ENCODE measurements around the gene PODN. TPM values are rescaled to one million over a fixed set of nuclear protein-coding genes. Genes with fewer than 3 reads are reported as not detected.

Gene PODN
- total and polyA plus RNA-seq, 12 donors: 0.78 to 45.4 (median 16.0) TPM

DNA sequence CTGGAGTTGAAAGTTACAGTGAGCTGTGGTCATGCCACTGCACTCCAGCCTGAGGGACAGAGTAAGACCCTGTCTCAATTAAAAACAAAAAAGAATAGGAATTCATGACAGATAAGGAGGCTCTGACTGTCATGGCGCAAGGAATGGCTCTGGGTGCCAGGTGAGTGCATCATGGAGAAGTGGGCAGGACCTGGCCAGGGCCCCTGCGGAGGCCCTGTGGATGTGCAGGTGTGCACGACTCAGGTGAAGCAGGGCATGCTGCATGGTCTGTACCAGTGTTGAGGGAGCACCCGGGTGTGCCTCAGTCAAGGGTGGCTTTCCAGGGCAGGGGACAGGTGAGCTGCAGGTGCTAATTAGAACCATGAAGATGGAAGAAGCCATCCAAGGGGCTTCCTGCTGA lies 66.4 kb downstream of the PODN start:
- H3K9me3 ChIP-seq (replicated peaks in 1 of 3): no peaks in the 10 kb centered on the region
- no peaks in the 10 kb centered on the region for H3K36me3 ChIP-seq (replicated peaks in 1 of 2)
- no peak overlapping the region for H3K27ac ChIP-seq
- H3K27me3 ChIP-seq: no peaks in the 10 kb centered on the region
- no peak overlapping the region for H3K4me3 ChIP-seq
- WGBS, 4 donors: 92 to 100% (median 96%) methylated on average over 2 to 4 of the region's 4 CpGs
- DNase-seq: no peak
- no peaks in the 10 kb centered on the region for H3K4me1 ChIP-seq (replicated peaks in 1 of 2)
- TF ChIP-seq POLR2A (IDR thresholded peaks at IDR 0.05): no peak
- TF ChIP-seq, protein P1, sequence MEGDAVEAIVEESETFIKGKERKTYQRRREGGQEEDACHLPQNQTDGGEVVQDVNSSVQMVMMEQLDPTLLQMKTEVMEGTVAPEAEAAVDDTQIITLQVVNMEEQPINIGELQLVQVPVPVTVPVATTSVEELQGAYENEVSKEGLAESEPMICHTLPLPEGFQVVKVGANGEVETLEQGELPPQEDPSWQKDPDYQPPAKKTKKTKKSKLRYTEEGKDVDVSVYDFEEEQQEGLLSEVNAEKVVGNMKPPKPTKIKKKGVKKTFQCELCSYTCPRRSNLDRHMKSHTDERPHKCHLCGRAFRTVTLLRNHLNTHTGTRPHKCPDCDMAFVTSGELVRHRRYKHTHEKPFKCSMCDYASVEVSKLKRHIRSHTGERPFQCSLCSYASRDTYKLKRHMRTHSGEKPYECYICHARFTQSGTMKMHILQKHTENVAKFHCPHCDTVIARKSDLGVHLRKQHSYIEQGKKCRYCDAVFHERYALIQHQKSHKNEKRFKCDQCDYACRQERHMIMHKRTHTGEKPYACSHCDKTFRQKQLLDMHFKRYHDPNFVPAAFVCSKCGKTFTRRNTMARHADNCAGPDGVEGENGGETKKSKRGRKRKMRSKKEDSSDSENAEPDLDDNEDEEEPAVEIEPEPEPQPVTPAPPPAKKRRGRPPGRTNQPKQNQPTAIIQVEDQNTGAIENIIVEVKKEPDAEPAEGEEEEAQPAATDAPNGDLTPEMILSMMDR (IDR thresholded peaks at IDR 0.05): no peak
- intact Hi-C loops (cut with DNase I): no loop called here

DNA sequence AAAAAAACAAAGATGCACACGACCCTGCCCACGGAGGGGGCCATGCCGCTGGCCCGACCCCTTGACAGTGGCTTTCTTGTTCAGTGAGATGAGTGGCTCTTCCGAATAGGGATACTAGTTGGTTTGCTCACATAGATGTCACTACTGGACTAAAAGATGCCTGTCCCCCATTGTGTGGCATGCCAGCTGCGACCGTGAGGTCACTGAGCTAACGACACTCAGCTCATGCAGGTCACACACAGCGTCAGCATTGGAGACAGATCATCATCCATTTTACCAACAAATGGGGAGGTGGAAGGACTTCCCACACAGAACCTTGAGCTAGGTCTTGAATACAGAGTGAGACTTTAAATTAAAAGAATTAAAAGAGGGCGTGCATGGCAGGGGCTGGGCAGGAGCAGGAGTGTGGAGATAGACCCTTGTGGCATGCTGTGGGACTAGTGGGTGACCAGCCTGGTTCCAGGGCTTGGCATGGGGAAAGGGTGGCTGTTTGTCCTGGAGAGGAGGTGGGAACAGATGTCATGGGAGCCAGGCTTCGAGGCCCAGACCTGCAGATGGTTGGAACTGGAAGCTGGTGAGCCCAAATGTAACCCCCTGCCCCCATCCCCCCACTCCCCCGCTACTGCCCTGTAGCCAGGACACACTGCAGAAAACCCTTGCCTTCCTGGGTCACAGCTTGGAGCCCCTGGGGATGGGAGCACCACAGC lies 68.0 kb downstream of the PODN start:
- no peak overlapping the region for H3K27ac ChIP-seq
- no peak overlapping the region for H3K4me3 ChIP-seq
- TF ChIP-seq, protein P1 (IDR thresholded peaks at IDR 0.05): no peak
- TF ChIP-seq POLR2A (IDR thresholded peaks at IDR 0.05): no peak
- no peaks in the 10 kb centered on the region for H3K4me1 ChIP-seq (replicated peaks in 1 of 2)
- DNase-seq: no peak
- no peaks in the 10 kb centered on the region for H3K9me3 ChIP-seq (replicated peaks in 1 of 3)
- H3K27me3 ChIP-seq: no peaks in the 10 kb centered on the region
- no peaks in the 10 kb centered on the region for H3K36me3 ChIP-seq (replicated peaks in 1 of 2)
- intact Hi-C loops (cut with DNase I): no loop called here
- 77 to 86% (median 79%) methylated on average over 4 to 12 of the region's 12 CpGs for WGBS, 4 donors

GRCh38 chr1:53130598-53130877 lies 68.5 kb downstream of the PODN start:
- 57 to 100% (median 90%) methylated on average over 1 of the region's 1 CpG for WGBS, 4 donors
- TF ChIP-seq, protein P1 (IDR thresholded peaks at IDR 0.05): no peak
- no peak for TF ChIP-seq POLR2A (IDR thresholded peaks at IDR 0.05)

DNA sequence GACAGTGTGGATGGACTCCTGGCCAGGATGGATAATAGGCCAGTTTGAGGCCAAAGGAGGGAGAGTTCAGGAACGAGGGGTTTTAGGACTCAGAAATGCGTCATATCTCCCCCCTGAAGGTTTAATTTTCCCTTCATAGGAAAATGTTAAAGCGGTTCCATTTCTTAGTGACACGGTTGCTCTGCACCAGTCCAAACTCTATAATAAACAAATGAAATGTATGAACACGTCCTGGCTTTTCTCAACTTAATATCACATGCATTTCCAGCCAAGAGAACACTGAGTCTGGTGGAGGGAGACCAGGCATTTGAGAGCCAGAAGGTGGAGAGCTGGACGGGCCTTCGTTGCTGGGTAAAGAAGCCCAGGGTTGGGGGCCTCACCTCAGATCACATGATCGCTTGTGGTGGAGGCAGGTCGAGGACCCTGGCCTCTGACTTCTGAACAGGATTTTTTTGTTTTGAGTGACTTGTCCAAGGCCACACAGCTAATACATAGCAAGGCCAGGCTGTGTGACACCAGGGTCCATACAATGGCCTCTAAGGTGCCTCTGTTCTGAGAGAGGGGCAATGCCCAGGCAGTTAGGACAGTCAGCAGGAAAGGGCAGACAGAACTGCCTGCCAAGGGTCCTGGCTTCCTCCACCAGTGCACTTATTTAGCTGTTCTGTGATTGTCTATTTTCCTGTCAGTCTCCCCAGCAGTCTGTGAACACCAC lies 69.0 kb downstream of the PODN start:
- H3K4me1 ChIP-seq (replicated peaks in 1 of 2): no peaks in the 10 kb centered on the region
- DNase-seq: no peak
- intact Hi-C loops (cut with DNase I): no loop called here
- H3K27ac ChIP-seq: no peak overlapping the region
- TF ChIP-seq POLR2A (IDR thresholded peaks at IDR 0.05): no peak
- TF ChIP-seq, protein P1 (IDR thresholded peaks at IDR 0.05): no peak
- 65 to 83% (median 74%) methylated on average over 9 of the region's 9 CpGs for WGBS, 4 donors
- no peaks in the 10 kb centered on the region for H3K9me3 ChIP-seq (replicated peaks in 1 of 3)
- H3K36me3 ChIP-seq (replicated peaks in 1 of 2): no peaks in the 10 kb centered on the region
- no peak overlapping the region for H3K4me3 ChIP-seq
- no peaks in the 10 kb centered on the region for H3K27me3 ChIP-seq

More at GRCh38 chr1:53130598-53130877, 68.5 kb downstream of the PODN start:
- Histone ChIP-seq H3K27me3 (no peaks in the 10 kb centered on the region), H3K9me3 (replicated peaks in 1 of 3) (no peaks in the 10 kb centered on the region), H3K4me3 (no peak overlapping the region), H3K4me1 (replicated peaks in 1 of 2) (no peaks in the 10 kb centered on the region), H3K36me3 (replicated peaks in 1 of 2) (no peaks in the 10 kb centered on the region), H3K27ac (no peak overlapping the region)
- intact Hi-C loops (cut with DNase I): no loop called here
- DNase-seq: no peak
